B cell (primary cell): Measurements from ENCODE around the gene MGAT2. TPM values are rescaled to one million over a fixed set of nuclear protein-coding genes. Genes with fewer than 3 reads are reported as not detected.

Experiments used
- ATAC-seq: fragments of 200-7000 bp; cut with Tn5 transposase; one replicate; pipeline ENCODE4 v1.10.0; 2021; ENCODE audit warnings: low read depth, mild to moderate bottlenecking, moderate number of reproducible peaks, moderate library complexity
- CTCF ChIA-PET: fragments of 350-600 bp; sonication (Branson Sonifier 250); formaldehyde crosslinking; loops from one replicate; lab custom pipeline; 2021; ENCODE audit warnings: antibody characterized with exemption, inconsistent platforms; lab: Charles Lee
- POLR2A ChIA-PET: fragments of 350-600 bp; sonication (Branson Sonifier 250); formaldehyde crosslinking; loops from one replicate; lab custom pipeline; 2021; ENCODE audit warnings: antibody characterized with exemption; lab: Charles Lee
- DNase-seq: peaks from one replicate; pipeline ENCODE4 v3.0.0; 2013
- H2AFZ ChIP-seq: 2 replicates; pipeline ENCODE4 v1.6.1; 2012; ENCODE audit warnings: mild to moderate bottlenecking, low read depth, low read length; ENCODE audit not compliant: insufficient read depth, poor library complexity, severe bottlenecking
- H3K27ac ChIP-seq, 2 donors: 1 replicate in 1 of 2; 2 replicates in 1 of 2; pipeline ENCODE4 v1.5.1; 2012 to 2013; ENCODE audit warnings: low read length in 2 of 2, mild to moderate bottlenecking in 2 of 2, moderate library complexity in 1 of 2
- H3K27me3 ChIP-seq, 4 experiments: fragments of 200-600 bp in 1 of 4; sonication (generic) in 1 of 4; replicated peaks in 1 of 4; 1 replicate in 2 of 4; 2 replicates in 2 of 4; pipeline versions ENCODE4 v1.6.1 to v1.7.0; 2013 to 2016; ENCODE audit warnings: low read length in 3 of 4, mild to moderate bottlenecking in 2 of 4, mixed read lengths in 1 of 4, moderate library complexity in 1 of 4; ENCODE audit not compliant: insufficient read depth in 4 of 4, control insufficient read depth in 3 of 4; ENCODE audit errors: control extremely low read depth in 1 of 4
- H3K36me3 ChIP-seq, 2 experiments: replicated peaks in 1 of 2; 1 replicate in 1 of 2; 2 replicates in 1 of 2; pipeline versions ENCODE4 v1.6.1 to v1.7.1; 2013; ENCODE audit warnings: low read length in 1 of 2; ENCODE audit not compliant: insufficient read depth in 2 of 2, control insufficient read depth in 1 of 2; ENCODE audit errors: control extremely low read depth in 1 of 2, extremely low read depth in 1 of 2
- H3K4me1 ChIP-seq, 2 donors: fragments of 200-600 bp in 1 of 2; sonication (generic) in 1 of 2; 1 replicate in 1 of 2; 2 replicates in 1 of 2; pipeline versions ENCODE4 v1.5.1 to v1.6.1; 2013 to 2017; ENCODE audit warnings: low read length in 2 of 2; ENCODE audit not compliant: control insufficient read depth in 2 of 2, insufficient read depth in 2 of 2
- H3K4me2 ChIP-seq: replicated peaks from 2 replicates; pipeline ENCODE3; 2012; ENCODE audit warnings: mild to moderate bottlenecking, low read depth, low read length; ENCODE audit not compliant: poor library complexity, severe bottlenecking
- H3K4me3 ChIP-seq, 5 experiments: fragments of 200-600 bp in 1 of 5; sonication (generic) in 1 of 5; 1 replicate in 3 of 5; 2 replicates in 2 of 5; pipeline versions ENCODE4 v1.5.1 to v1.7.0; 2011 to 2016; ENCODE audit warnings: low read length in 4 of 5, mild to moderate bottlenecking in 4 of 5, low read depth in 2 of 5, control low read depth in 1 of 5, moderate library complexity in 1 of 5; ENCODE audit not compliant: insufficient read depth in 1 of 5; ENCODE audit errors: control extremely low read depth in 1 of 5, extremely low read depth in 1 of 5
- H3K79me2 ChIP-seq: fragments of 200-600 bp; sonication (generic); one replicate; pipeline ENCODE4 v1.6.0; 2016; ENCODE audit warnings: low read length; ENCODE audit not compliant: control insufficient read depth, insufficient read depth
- H3K9ac ChIP-seq: fragments of 200-600 bp; sonication (generic); 2 replicates; pipeline ENCODE4 v1.6.1; 2017; ENCODE audit warnings: mild to moderate bottlenecking, low read length, moderate library complexity
- H3K9me3 ChIP-seq, 3 donors: one replicate each; pipeline versions ENCODE4 v1.6.1 to v1.7.1; 2013; ENCODE audit warnings: low read length in 2 of 3; ENCODE audit not compliant: control insufficient read depth in 2 of 3, insufficient read depth in 1 of 3; ENCODE audit errors: control extremely low read depth in 1 of 3
- H4K20me1 ChIP-seq: 2 replicates; pipeline ENCODE4 v1.6.0; 2012; ENCODE audit warnings: mild to moderate bottlenecking, low read length; ENCODE audit not compliant: insufficient read depth, control insufficient read depth, poor library complexity, severe bottlenecking
- H3K27ac Mint-ChIP-seq: one replicate; pipeline ENCODE4 v1.8.0; 2021; ENCODE audit warnings: mixed read lengths
- H3K27me3 Mint-ChIP-seq: one replicate; pipeline ENCODE4 v1.8.0; 2021; ENCODE audit warnings: mixed read lengths
- H3K4me1 Mint-ChIP-seq: one replicate; pipeline ENCODE4 v1.8.0; 2021; ENCODE audit warnings: mixed read lengths
- H3K4me3 Mint-ChIP-seq: one replicate; pipeline ENCODE4 v1.8.0; 2021; ENCODE audit warnings: mixed read lengths
- H3K9me3 Mint-ChIP-seq: one replicate; pipeline ENCODE4 v1.8.0; 2022; ENCODE audit warnings: mixed read lengths; ENCODE audit not compliant: insufficient read depth
- CTCF ChIP-seq: fragments of 200-600 bp; IDR thresholded peaks from one replicate; pipeline ENCODE4 v1.8.0; 2022; ENCODE audit warnings: antibody characterized with exemption, mild to moderate bottlenecking
- EZH2 ChIP-seq: IDR thresholded peaks from 2 replicates; pipeline ENCODE4 v1.6.1; 2012; ENCODE audit warnings: borderline replicate concordance, low read depth, mild to moderate bottlenecking, moderate library complexity, low read length; ENCODE audit not compliant: insufficient read depth, poor library complexity, severe bottlenecking
- WGBS: methylation state at CpG from one replicate; pipeline ENCODE4 v1.1.5; 2013; ENCODE audit warnings: missing lambda C conversion rate; ENCODE audit not compliant: insufficient coverage; 5-methylcytosine and 5-hydroxymethylcytosine counted together
- intact Hi-C: fragments of 100-400 bp; cut with micrococcal nuclease; formaldehyde crosslinking; loops from one replicate; pipeline ENCODE4 v1.10.0; 2022
- polyA plus RNA-seq: library from polyadenylated mRNA; depleted of rRNA; stranded (reverse); fragments of >200 nt; gene quantifications from 2 replicates; pipeline ENCODE4 v1.2.3, GENCODE V29; 2012
- total RNA-seq, 2 donors: library from RNA; stranded (reverse); fragments of 120-200 nt in 1 of 2; gene quantifications; 1 replicate in 1 of 2; 2 replicates in 1 of 2; pipeline versions ENCODE4 v1.2.3 to v1.2.4, GENCODE V29; 2013 to 2022

MGAT2 gene
- total and polyA plus RNA-seq, 2 donors (not counting 1 experiment from before 2014, with no cell fraction given): 12.3 to 39.9 TPM

DNA sequence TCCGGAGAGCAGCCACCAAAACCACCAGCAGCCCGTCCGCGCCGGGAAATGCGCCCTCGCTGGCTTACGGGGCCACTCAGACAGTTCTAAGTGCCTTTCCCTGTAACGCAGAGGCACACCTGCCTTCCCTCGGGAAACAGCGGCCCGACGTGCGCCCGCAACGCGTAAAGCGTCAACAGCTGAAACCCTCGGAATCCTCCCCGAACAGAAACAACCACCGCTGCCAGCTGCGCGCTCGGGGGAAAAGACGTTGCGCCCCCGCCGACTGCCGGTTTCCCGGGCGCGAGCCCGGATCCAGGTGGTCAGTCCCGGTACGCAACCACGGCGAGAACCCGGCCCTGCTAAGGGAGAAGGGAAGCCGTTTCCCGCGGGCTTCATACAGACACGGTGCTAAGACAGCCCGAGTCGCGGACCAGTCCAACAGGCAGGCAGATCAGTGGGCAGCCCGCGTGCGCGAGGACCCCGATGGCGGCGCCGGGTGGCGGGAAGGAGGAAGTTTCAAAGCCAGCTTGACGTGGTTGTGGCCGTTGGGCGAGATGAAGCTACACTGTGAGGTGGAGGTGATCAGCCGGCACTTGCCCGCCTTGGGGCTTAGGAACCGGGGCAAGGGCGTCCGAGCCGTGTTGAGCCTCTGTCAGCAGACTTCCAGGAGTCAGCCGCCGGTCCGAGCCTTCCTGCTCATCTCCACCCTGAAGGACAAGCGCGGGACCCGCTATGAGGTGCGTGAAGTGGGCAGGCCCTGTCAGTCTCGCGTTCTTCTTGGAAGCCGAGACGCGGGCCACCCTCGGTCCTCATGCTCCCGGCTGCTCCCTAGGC, 21.9 kb upstream of the MGAT2 start, which contains the start of gene LRR1:
TSS of gene LRR1 (plus strand) at position 456 of the 816 bp plus-strand sequence. CDS start at position 537, 81 bp downstream.
- H3K4me3 ChIP-seq: peak within 1 kb of the TSS; percentile 75 to 94 (median 80)
- Mint-ChIP-seq H3K27me3 (no peaks in the 10 kb centered on the region), H3K4me1 (peaks cover 55% of the 10 kb centered on the region), H3K27ac (peak within 1 kb of the TSS; percentile 98), H3K4me3 (peak within 1 kb of the TSS; percentile 99), H3K9me3 (no peaks in the 10 kb centered on the region)
- H3K36me3 ChIP-seq: peaks cover 0 to 4% of the 10 kb centered on the region in 2 experiments
- H4K20me1 ChIP-seq: no peaks in the 10 kb centered on the region
- H3K9ac ChIP-seq: peak within 1 kb of the TSS; percentile 74
- H3K79me2 ChIP-seq: peaks cover 14% of the 10 kb centered on the region
- intact Hi-C loops: loop anchor here (1.0 to 5.0 kb wide), 4 partner anchors 22 to 634 kb away; partner anchors contain the start of genes MGAT2, RPL36AL, SOS2 and VCPKMT
- H3K27ac ChIP-seq: peak within 1 kb of the TSS; percentile 92 to 97
- under 1% methylated on average over 77 of the region's 77 CpGs for WGBS
- POLR2A ChIA-PET: interaction anchor here (0.8 to 3.7 kb wide), 7 partner anchors 12 to 137 kb away, joined by 3 to 69 read pairs (median 4); partner anchors contain the start of genes DNAAF2, MGAT2, RPL36AL and RPS29
- peaks cover 33 to 42% of the 10 kb centered on the region in 2 donors for H3K4me1 ChIP-seq
- TF ChIP-seq EZH2: no peak
- no peak for TF ChIP-seq CTCF
- DNase-seq (peak; percentile 95), ATAC-seq (peak; percentile 73)
- CTCF ChIA-PET: interaction anchor here (0.6 to 6.8 kb wide), 8 partner anchors 12 to 723 kb away, joined by 3 to 92 read pairs (median 4); partner anchors contain the start of genes MGAT2, RPL36AL and RPS29
- peak within 1 kb of the TSS; percentile 86 for H2AFZ ChIP-seq
- peak within 1 kb of the TSS; percentile 82 for H3K4me2 ChIP-seq
- no peaks in the 10 kb centered on the region for H3K27me3 ChIP-seq
- H3K9me3 ChIP-seq: no peaks in the 10 kb centered on the region
